Measurements from ENCODE around the gene CHMP6. TPM values are rescaled to one million over a fixed set of nuclear protein-coding genes. Genes with fewer than 3 reads are reported as not detected.

Gene CHMP6
- total RNA-seq, 2 experiments from 2014 or later, result 7.9 to 23.8 TPM

DNA sequence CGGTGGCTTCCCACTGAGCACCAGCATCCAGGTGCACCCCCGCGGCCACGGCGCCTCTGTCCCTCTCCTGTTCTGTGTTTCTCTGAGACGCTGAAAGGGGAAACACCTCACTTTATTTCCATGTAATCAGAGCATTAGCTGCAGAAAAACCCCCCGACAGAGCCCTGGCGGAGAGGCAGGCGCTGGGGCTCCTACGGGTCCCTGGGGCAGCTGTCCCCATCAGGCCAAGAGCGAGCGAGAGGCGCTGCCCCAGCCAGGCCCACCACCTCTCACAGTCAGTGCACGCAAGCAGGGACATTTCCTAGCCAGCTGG is 27.1 kb upstream of the CHMP6 start:
- no peak overlapping the region for H3K4me2 ChIP-seq (ENCODE audit: low read length)
- H3K4me3 ChIP-seq (ENCODE audit: low read depth, low read length, poor library complexity, severe bottlenecking), result no peak overlapping the region
- DNase-seq (ENCODE audit: low spot score), result no peak
- CTCF ChIA-PET (ENCODE audit: unreplicated experiment), result no interaction called here
- H3K79me2 ChIP-seq (ENCODE audit: insufficient read depth, low read depth, low read length), result no peaks in the 10 kb centered on the region
- TF ChIP-seq, protein P1, sequence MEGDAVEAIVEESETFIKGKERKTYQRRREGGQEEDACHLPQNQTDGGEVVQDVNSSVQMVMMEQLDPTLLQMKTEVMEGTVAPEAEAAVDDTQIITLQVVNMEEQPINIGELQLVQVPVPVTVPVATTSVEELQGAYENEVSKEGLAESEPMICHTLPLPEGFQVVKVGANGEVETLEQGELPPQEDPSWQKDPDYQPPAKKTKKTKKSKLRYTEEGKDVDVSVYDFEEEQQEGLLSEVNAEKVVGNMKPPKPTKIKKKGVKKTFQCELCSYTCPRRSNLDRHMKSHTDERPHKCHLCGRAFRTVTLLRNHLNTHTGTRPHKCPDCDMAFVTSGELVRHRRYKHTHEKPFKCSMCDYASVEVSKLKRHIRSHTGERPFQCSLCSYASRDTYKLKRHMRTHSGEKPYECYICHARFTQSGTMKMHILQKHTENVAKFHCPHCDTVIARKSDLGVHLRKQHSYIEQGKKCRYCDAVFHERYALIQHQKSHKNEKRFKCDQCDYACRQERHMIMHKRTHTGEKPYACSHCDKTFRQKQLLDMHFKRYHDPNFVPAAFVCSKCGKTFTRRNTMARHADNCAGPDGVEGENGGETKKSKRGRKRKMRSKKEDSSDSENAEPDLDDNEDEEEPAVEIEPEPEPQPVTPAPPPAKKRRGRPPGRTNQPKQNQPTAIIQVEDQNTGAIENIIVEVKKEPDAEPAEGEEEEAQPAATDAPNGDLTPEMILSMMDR (conservative IDR thresholded peaks at IDR 0.05; ENCODE audit: low read length), result no peak
- no peak for TF ChIP-seq EZH2phosphoT487 (IDR thresholded peaks at IDR 0.05; ENCODE audit: borderline replicate concordance, low read depth, low read length)
- BruUV-seq (replicated peaks), result no TSS peak
- intact Hi-C loops (cut with micrococcal nuclease; ENCODE audit: unreplicated experiment), result no loop called here
- H3K4me1 ChIP-seq (ENCODE audit: insufficient read depth, low read length, poor library complexity, severe bottlenecking), result no peaks in the 10 kb centered on the region
- no peaks in the 10 kb centered on the region for H4K20me1 ChIP-seq (ENCODE audit: insufficient read depth, low read length)
- no peaks in the 10 kb centered on the region for H3K9me2 ChIP-seq (ENCODE audit: insufficient read depth, low read length)
- H3K27ac ChIP-seq (ENCODE audit: low read depth, low read length, poor library complexity, severe bottlenecking), result no peak overlapping the region
- H2AFZ ChIP-seq (ENCODE audit: low read length), result no peak overlapping the region
- H3K36me3 ChIP-seq (ENCODE audit: insufficient read depth, low read length), result peaks cover 6% of the 10 kb centered on the region; the same call in 1 of the 2 replicates
- POLR2A ChIA-PET, result no interaction called here
- H3K9me3 ChIP-seq (ENCODE audit: low read length), result no peaks in the 10 kb centered on the region

DNA sequence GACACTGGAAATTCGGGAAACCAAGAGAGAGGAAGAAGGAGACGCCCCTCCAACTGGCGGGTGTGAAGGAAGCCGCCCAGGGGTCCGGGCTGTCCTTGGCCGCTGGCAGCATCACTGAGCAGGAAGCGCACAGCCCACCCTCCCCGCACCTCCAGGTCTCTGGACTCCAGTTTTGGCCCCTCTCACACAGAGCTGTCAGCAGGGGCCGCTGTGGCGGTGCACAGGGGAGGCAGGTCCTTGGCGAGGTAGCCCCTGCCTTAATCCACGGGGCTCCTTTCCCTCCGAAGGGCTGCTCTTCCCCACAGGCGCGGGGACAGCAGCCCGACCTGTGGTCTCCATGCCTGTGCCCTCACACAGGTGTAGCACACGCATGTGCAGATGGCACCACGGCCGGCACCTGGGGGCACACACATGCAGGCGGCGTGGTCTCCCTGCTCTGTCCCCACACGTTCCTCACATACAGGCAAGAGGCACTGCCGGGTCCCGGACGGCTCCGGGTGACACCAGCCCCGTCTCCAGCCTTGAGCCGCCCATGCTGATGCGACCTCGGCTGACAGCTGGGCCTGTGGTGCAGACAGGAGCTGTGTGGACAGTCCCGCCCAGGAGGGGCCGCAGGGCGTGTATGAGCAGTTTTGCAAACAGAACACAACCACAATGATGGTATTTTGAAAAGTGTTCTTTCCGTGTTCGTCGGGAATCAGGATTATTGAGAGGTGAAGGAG is 26.6 kb upstream of the CHMP6 start:
- intact Hi-C loops (cut with micrococcal nuclease; ENCODE audit: unreplicated experiment), result no loop called here
- Histone ChIP-seq H3K9me3 (ENCODE audit: low read length) (no peaks in the 10 kb centered on the region), H3K4me3 (ENCODE audit: low read depth, low read length, poor library complexity, severe bottlenecking) (no peak overlapping the region), H3K9me2 (ENCODE audit: insufficient read depth, low read length) (no peaks in the 10 kb centered on the region), H2AFZ (ENCODE audit: low read length) (no peak overlapping the region), H3K27ac (ENCODE audit: low read depth, low read length, poor library complexity, severe bottlenecking) (no peak overlapping the region), H3K4me1 (ENCODE audit: insufficient read depth, low read length, poor library complexity, severe bottlenecking) (no peaks in the 10 kb centered on the region), H3K4me2 (ENCODE audit: low read length) (no peak overlapping the region), H3K79me2 (ENCODE audit: insufficient read depth, low read depth, low read length) (no peaks in the 10 kb centered on the region), H4K20me1 (ENCODE audit: insufficient read depth, low read length) (no peaks in the 10 kb centered on the region), H3K36me3 (ENCODE audit: insufficient read depth, low read length) (peaks cover 6% of the 10 kb centered on the region; the same call in 1 of the 2 replicates)
- DNase-seq (ENCODE audit: low spot score), result no peak
- BruUV-seq (replicated peaks), result no TSS peak
- no peak for TF ChIP-seq EZH2phosphoT487 (IDR thresholded peaks at IDR 0.05; ENCODE audit: borderline replicate concordance, low read depth, low read length)
- TF ChIP-seq, protein P1 (conservative IDR thresholded peaks at IDR 0.05; ENCODE audit: low read length), result no peak
- ChIA-PET CTCF (ENCODE audit: unreplicated experiment) (no interaction called here), POLR2A (no interaction called here)

DNA sequence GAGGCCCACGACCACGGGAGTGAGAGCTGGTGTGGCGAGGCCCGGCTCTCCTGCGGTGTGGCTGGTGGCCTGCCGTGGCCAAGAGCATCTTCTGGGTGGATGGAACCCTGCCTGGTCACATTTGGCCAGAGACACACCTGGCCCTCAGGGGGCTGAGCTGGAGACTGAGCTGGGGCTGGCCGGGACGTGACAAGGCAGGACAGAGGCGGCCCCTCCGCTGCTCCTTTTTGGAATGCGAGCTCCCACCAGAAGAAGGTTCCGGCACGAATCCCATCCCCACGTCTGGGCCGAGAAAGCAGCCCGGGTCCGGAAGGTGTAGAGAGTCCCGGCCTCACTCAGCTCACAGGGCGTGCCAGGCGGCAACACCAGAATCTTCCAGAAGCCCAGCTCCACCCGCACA is 26.0 kb upstream of the CHMP6 start:
- Histone ChIP-seq H3K4me1 (ENCODE audit: insufficient read depth, low read length, poor library complexity, severe bottlenecking) (no peaks in the 10 kb centered on the region), H3K9me3 (ENCODE audit: low read length) (no peaks in the 10 kb centered on the region), H3K9me2 (ENCODE audit: insufficient read depth, low read length) (no peaks in the 10 kb centered on the region), H3K27ac (ENCODE audit: low read depth, low read length, poor library complexity, severe bottlenecking) (no peak overlapping the region), H4K20me1 (ENCODE audit: insufficient read depth, low read length) (no peaks in the 10 kb centered on the region), H3K4me2 (ENCODE audit: low read length) (no peak overlapping the region), H3K79me2 (ENCODE audit: insufficient read depth, low read depth, low read length) (no peaks in the 10 kb centered on the region), H3K36me3 (ENCODE audit: insufficient read depth, low read length) (peaks cover 6% of the 10 kb centered on the region; the same call in 1 of the 2 replicates), H2AFZ (ENCODE audit: low read length) (no peak overlapping the region), H3K4me3 (ENCODE audit: low read depth, low read length, poor library complexity, severe bottlenecking) (no peak overlapping the region)
- TF ChIP-seq, protein P1 (conservative IDR thresholded peaks at IDR 0.05; ENCODE audit: low read length), result no peak
- TF ChIP-seq EZH2phosphoT487 (IDR thresholded peaks at IDR 0.05; ENCODE audit: borderline replicate concordance, low read depth, low read length), result no peak
- CTCF ChIA-PET (ENCODE audit: unreplicated experiment), result no interaction called here
- intact Hi-C loops (cut with micrococcal nuclease; ENCODE audit: unreplicated experiment), result no loop called here
- POLR2A ChIA-PET, result no interaction called here
- TSS peak; percentile 37 for BruUV-seq (replicated peaks)
- no peak for DNase-seq (ENCODE audit: low spot score)

Measured in OCI-LY7 (cell line).